Neural progenitor cell (in vitro differentiated cells): ENCODE results near the gene CDK17. TPM values are rescaled to one million over a fixed set of nuclear protein-coding genes. Genes with fewer than 3 reads are reported as not detected.

ENCODE experiments used
- DNase-seq: peaks from one replicate; pipeline ENCODE4 v3.0.0-alpha.2; 2016; ENCODE audit warnings: low spot score
- H2AFZ ChIP-seq: fragments of 200-600 bp; sonication (generic); replicated peaks from 2 replicates; pipeline ENCODE4 v1.6.1; 2016; ENCODE audit warnings: antibody characterized with exemption
- H3F3A ChIP-seq: fragments of 200-600 bp; sonication (generic); 2 replicates; pipeline ENCODE4 v1.6.1; 2016; ENCODE audit warnings: antibody characterized with exemption, low read depth
- H3K27ac ChIP-seq: fragments of 200-600 bp; sonication (generic); 2 replicates; pipeline ENCODE4 v1.5.1; 2016; ENCODE audit warnings: mild to moderate bottlenecking
- H3K27me3 ChIP-seq: fragments of 200-600 bp; sonication (generic); 2 replicates; pipeline ENCODE4 v1.6.1; 2016; ENCODE audit warnings: mild to moderate bottlenecking, moderate library complexity
- H3K36me3 ChIP-seq: fragments of 200-600 bp; sonication (generic); 2 replicates; pipeline ENCODE4 v1.5.1; 2016
- H3K4me1 ChIP-seq: fragments of 200-600 bp; sonication (generic); 2 replicates; pipeline ENCODE4 v1.6.1; 2016; ENCODE audit warnings: mixed run types
- H3K4me2 ChIP-seq: fragments of 200-600 bp; sonication (generic); 2 replicates; pipeline ENCODE4 v1.6.1; 2016
- H3K4me3 ChIP-seq: fragments of 200-600 bp; sonication (generic); 2 replicates; pipeline ENCODE4 v1.5.1; 2016
- H3K79me2 ChIP-seq: fragments of 200-600 bp; sonication (generic); 2 replicates; pipeline ENCODE4 v1.6.1; 2016; ENCODE audit warnings: low read depth
- H3K9ac ChIP-seq: fragments of 200-600 bp; sonication (generic); 2 replicates; pipeline ENCODE4 v1.6.1; 2016
- H3K9me3 ChIP-seq: fragments of 200-600 bp; sonication (generic); 2 replicates; pipeline ENCODE4 v1.5.1; 2016; ENCODE audit warnings: low read depth
- H4K20me1 ChIP-seq: fragments of 200-600 bp; sonication (generic); 2 replicates; pipeline ENCODE4 v1.6.1; 2016; ENCODE audit warnings: low read depth
- H3K27ac Mint-ChIP-seq: 3 replicates; pipeline ENCODE4 v1.8.0; 2021; ENCODE audit warnings: mixed read lengths
- H3K27me3 Mint-ChIP-seq: 2 replicates; pipeline ENCODE4 v1.8.0; 2022; ENCODE audit warnings: low read depth, mild to moderate bottlenecking, inconsistent platforms, moderate library complexity, mixed read lengths; ENCODE audit not compliant: insufficient read depth
- H3K36me3 Mint-ChIP-seq: 3 replicates; pipeline ENCODE4 v1.8.0; 2021; ENCODE audit warnings: mixed read lengths
- H3K4me1 Mint-ChIP-seq: 3 replicates; pipeline ENCODE4 v1.8.0; 2021; ENCODE audit warnings: mixed read lengths
- H3K4me3 Mint-ChIP-seq: 3 replicates; pipeline ENCODE4 v1.8.0; 2021; ENCODE audit warnings: mild to moderate bottlenecking, moderate library complexity, mixed read lengths
- H3K9me3 Mint-ChIP-seq: 3 replicates; pipeline ENCODE4 v1.8.0; 2020; ENCODE audit warnings: mixed read lengths
- CTCF ChIP-seq: fragments of 200-600 bp; sonication (generic); IDR thresholded peaks from 2 replicates; pipeline ENCODE4 v1.5.1; 2017; ENCODE audit warnings: antibody characterized with exemption, mild to moderate bottlenecking
- EZH2 ChIP-seq: fragments of 200-600 bp; sonication (generic); IDR thresholded peaks from 2 replicates; pipeline ENCODE4 v1.6.1; 2017; ENCODE audit warnings: antibody characterized with exemption, mild to moderate bottlenecking, moderate library complexity
- EZH2phosphoT487 ChIP-seq: fragments of 200-600 bp; sonication (generic); IDR thresholded peaks from 2 replicates; pipeline ENCODE4 v1.6.1; 2017; ENCODE audit warnings: antibody characterized with exemption
- total RNA-seq: library from RNA; depleted of rRNA; stranded (reverse); fragments of >200 nt; gene quantifications from 2 replicates; pipeline ENCODE4 v1.2.3, GENCODE V29; 2015; ENCODE audit warnings: low replicate concordance

CDK17 gene
- total RNA-seq, 1 donor from 2014 or later = 61.2 TPM

DNA sequence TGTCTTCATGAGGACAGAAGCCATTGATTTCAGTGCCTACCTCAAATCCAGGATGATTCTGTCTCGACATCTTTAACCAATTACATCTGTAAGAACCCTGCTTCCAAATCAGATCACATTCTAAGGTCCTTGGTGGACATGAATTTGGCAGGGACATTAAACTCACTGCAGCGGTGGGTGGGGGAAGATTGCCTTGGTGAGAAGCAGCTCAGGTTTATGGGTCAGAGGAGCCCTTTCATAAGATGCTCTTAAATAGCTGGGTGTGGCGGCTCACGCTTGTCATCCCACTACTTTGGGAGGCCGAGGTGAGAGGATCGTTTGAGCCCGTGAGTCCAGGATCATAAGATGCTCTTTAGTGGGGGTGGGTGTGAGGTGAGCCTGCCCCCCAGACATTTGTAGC lies 163.2 kb downstream of the CDK17 start:
- Histone ChIP-seq H4K20me1 (no peaks in the 10 kb centered on the region), H3K79me2 (no peaks in the 10 kb centered on the region), H3K9me3 (no peaks in the 10 kb centered on the region), H3K27me3 (no peaks in the 10 kb centered on the region), H3F3A (no peaks in the 10 kb centered on the region), H3K9ac (no peak overlapping the region), H3K27ac (no peak overlapping the region), H3K4me1 (no peaks in the 10 kb centered on the region), H2AFZ (no peak overlapping the region), H3K36me3 (no peaks in the 10 kb centered on the region), H3K4me3 (no peak overlapping the region), H3K4me2 (no peak overlapping the region)
- no peak for DNase-seq
- Mint-ChIP-seq H3K4me3 (no peak overlapping the region), H3K27me3 (peaks cover 11% of the 10 kb centered on the region), H3K27ac (peak overlapping the region; percentile 49), H3K4me1 (peaks cover 44% of the 10 kb centered on the region), H3K36me3 (peaks cover 2% of the 10 kb centered on the region), H3K9me3 (no peaks in the 10 kb centered on the region)
- TF ChIP-seq EZH2 (no peak), CTCF (no peak), EZH2phosphoT487 (no peak)

GRCh38 chr12:96236221-96236822 lies 163.9 kb downstream of the CDK17 start:
- Mint-ChIP-seq H3K4me1 (peaks cover 43% of the 10 kb centered on the region), H3K27me3 (peaks cover 11% of the 10 kb centered on the region), H3K27ac (peak overlapping the region; percentile 63), H3K36me3 (peaks cover 5% of the 10 kb centered on the region), H3K9me3 (no peaks in the 10 kb centered on the region), H3K4me3 (no peak overlapping the region)
- no peaks in the 10 kb centered on the region for H4K20me1 ChIP-seq
- TF ChIP-seq EZH2phosphoT487 (no peak), EZH2 (no peak), CTCF (no peak)
- no peak overlapping the region for H3K4me3 ChIP-seq
- DNase-seq = no peak
- no peak overlapping the region for H3K27ac ChIP-seq
- H3K4me2 ChIP-seq = no peak overlapping the region
- H3K27me3 ChIP-seq = no peaks in the 10 kb centered on the region
- H3F3A ChIP-seq = no peaks in the 10 kb centered on the region
- H2AFZ ChIP-seq = no peak overlapping the region
- no peaks in the 10 kb centered on the region for H3K9me3 ChIP-seq
- no peaks in the 10 kb centered on the region for H3K4me1 ChIP-seq
- H3K36me3 ChIP-seq = no peaks in the 10 kb centered on the region
- H3K79me2 ChIP-seq = no peaks in the 10 kb centered on the region
- no peak overlapping the region for H3K9ac ChIP-seq

DNA sequence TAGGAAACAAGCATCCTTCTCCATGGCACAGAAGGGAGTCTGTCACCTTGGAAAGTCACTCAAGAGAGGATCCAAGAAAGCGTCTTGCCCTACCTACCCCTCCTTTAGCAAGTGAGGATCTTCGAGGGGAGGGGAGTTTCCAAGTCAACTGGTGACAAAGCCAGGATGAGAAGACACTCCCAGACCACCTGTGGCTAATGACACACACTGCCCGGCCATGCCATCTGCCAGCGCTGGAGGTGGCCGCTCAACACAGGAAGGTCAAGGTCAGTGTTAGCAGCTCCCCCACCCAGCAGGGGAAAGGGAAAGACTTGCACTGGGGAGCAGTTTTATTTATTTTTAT lies 164.8 kb downstream of the CDK17 start:
- H3K36me3 ChIP-seq = no peaks in the 10 kb centered on the region
- H3K27ac Mint-ChIP-seq = no peak overlapping the region
- no peak overlapping the region for H2AFZ ChIP-seq
- H3K4me3 Mint-ChIP-seq = no peak overlapping the region
- H4K20me1 ChIP-seq = no peaks in the 10 kb centered on the region
- no peaks in the 10 kb centered on the region for H3K27me3 ChIP-seq
- peaks cover 11% of the 10 kb centered on the region for H3K27me3 Mint-ChIP-seq
- H3K4me3 ChIP-seq = no peak overlapping the region
- H3K36me3 Mint-ChIP-seq = peaks cover 5% of the 10 kb centered on the region
- H3K9ac ChIP-seq = no peak overlapping the region
- H3F3A ChIP-seq = no peaks in the 10 kb centered on the region
- H3K9me3 Mint-ChIP-seq = no peaks in the 10 kb centered on the region
- H3K4me2 ChIP-seq = no peak overlapping the region
- H3K27ac ChIP-seq = no peak overlapping the region
- H3K79me2 ChIP-seq = no peaks in the 10 kb centered on the region
- no peaks in the 10 kb centered on the region for H3K4me1 ChIP-seq
- no peak for DNase-seq
- TF ChIP-seq CTCF = no peak
- H3K9me3 ChIP-seq = no peaks in the 10 kb centered on the region
- H3K4me1 Mint-ChIP-seq = peaks cover 36% of the 10 kb centered on the region
